GM12878 (cell line): ENCODE measurements around the gene GNAT1.

Experiments
- EZH2 ChIP-seq: IDR thresholded peaks from 2 replicates; pipeline ENCODE4 v1.6.1; 2012; ENCODE audit warnings: low read depth, mild to moderate bottlenecking, control low read depth, inconsistent platforms, low read length, borderline replicate concordance; ENCODE audit not compliant: control insufficient read depth
- FOS ChIP-seq: IDR thresholded peaks from 3 replicates; pipeline ENCODE4 v1.6.1; 2011; ENCODE audit warnings: borderline replicate concordance; ENCODE audit not compliant: insufficient read length; ENCODE audit errors: extremely low read depth
- GABPA ChIP-seq: IDR thresholded peaks from 2 replicates; pipeline ENCODE4 v1.6.1; 2014; ENCODE audit warnings: antibody characterized with exemption, low read depth, mild to moderate bottlenecking, inconsistent platforms
- LARP7 ChIP-seq: fragments of 450-650 bp; IDR thresholded peaks from 2 replicates; pipeline ENCODE4 v1.6.1; 2017; ENCODE audit warnings: mild to moderate bottlenecking
- MXI1 ChIP-seq: fragments of 150-350 bp; IDR thresholded peaks from 2 replicates; pipeline ENCODE4 v1.6.1; 2011; ENCODE audit warnings: low read depth, mild to moderate bottlenecking, inconsistent platforms, low read length, improper control_type of control experiment
- NFYB ChIP-seq: IDR thresholded peaks from 2 replicates; pipeline ENCODE4 v1.6.1; 2011; ENCODE audit warnings: low read depth, mild to moderate bottlenecking, low read length, improper control_type of control experiment, moderate library complexity; ENCODE audit not compliant: insufficient read depth
- NR2F1 ChIP-seq: fragments of 450-650 bp; conservative IDR thresholded peaks from 2 replicates; pipeline ENCODE4 v1.6.1; 2017; ENCODE audit warnings: mild to moderate bottlenecking
- NRF1 ChIP-seq: conservative IDR thresholded peaks from 2 replicates; pipeline ENCODE4 v1.6.1; 2011; ENCODE audit warnings: mild to moderate bottlenecking, low read depth, low read length, improper control_type of control experiment
- SREBF1 ChIP-seq: IDR thresholded peaks from 2 replicates; pipeline ENCODE4 v1.6.1; 2012; ENCODE audit warnings: mild to moderate bottlenecking, low read length
- TCF7 ChIP-seq: IDR thresholded peaks from 2 replicates; pipeline ENCODE4 v1.6.1; 2014; ENCODE audit warnings: antibody characterized with exemption, borderline replicate concordance

DNA sequence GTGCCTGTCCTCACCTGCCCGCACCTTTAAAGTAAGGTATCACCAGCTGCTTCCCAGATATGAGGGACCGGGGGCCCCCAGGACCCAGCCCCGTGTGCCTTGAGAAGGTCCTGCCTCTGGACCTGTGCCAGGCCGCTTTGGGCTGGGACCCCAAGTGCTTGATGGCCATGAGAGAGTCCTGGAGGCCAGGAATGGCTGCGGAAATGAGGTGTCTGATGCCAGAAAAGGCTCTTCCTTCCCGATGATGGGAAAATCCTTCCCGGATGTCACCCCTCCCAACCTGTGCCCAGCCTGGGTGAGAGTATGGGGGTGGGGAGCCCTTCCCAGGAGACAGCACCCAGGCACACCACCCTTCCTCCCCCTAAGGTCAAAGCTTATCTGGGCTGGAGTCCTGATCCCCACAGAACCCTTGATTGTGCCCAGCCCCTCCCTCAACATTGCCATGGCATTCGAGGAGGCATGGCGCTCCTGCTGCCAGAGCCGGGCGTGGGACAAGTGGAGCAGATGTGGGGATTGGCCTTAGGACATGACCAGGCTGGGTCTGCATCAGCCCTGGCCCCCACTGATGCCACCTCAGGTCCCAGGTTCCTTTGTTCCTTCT, 22.1 kb upstream of the GNAT1 start:
- no peak for TF ChIP-seq NR2F1
- TF ChIP-seq NRF1, result no peak
- no peak for TF ChIP-seq TCF7
- TF ChIP-seq EZH2, result no peak
- TF ChIP-seq NFYB, result no peak
- TF ChIP-seq SREBF1, result no peak
- TF ChIP-seq GABPA, result no peak
- no peak for TF ChIP-seq FOS
- TF ChIP-seq MXI1, result no peak
- TF ChIP-seq LARP7, result no peak
